HEK293 (cell line): ENCODE data around the gene SLC38A3.

Experiments used
- CTCF ChIP-seq: fragments of 450-650 bp; formaldehyde crosslinking; IDR thresholded peaks from 2 replicates; pipeline ENCODE4 v1.5.1; 2016; ENCODE audit warnings: missing biosample characterization, missing genetic modification characterization
- RBAK ChIP-seq: fragments of 450-650 bp; formaldehyde crosslinking; IDR thresholded peaks from 2 replicates; pipeline ENCODE4 v1.5.1; 2016; ENCODE audit warnings: missing biosample characterization, missing genetic modification characterization
- SALL2 ChIP-seq: fragments of 450-650 bp; formaldehyde crosslinking; IDR thresholded peaks from 2 replicates; pipeline ENCODE4 v1.5.0; 2017; ENCODE audit warnings: missing biosample characterization, mild to moderate bottlenecking, missing genetic modification characterization, borderline replicate concordance
- YY2 ChIP-seq: fragments of 450-650 bp; formaldehyde crosslinking; IDR thresholded peaks from 2 replicates; pipeline ENCODE4 v1.5.1; 2016; ENCODE audit warnings: missing biosample characterization, missing genetic modification characterization
- ZBTB26 ChIP-seq: fragments of 450-650 bp; formaldehyde crosslinking; optimal IDR thresholded peaks from 2 replicates; pipeline ENCODE3; 2016; ENCODE audit warnings: missing biosample characterization, mild to moderate bottlenecking, missing genetic modification characterization
- ZBTB7A ChIP-seq: fragments of 450-650 bp; formaldehyde crosslinking; IDR thresholded peaks from 2 replicates; pipeline ENCODE4 v1.5.1; 2016; ENCODE audit warnings: low read depth, missing biosample characterization, missing genetic modification characterization
- ZNF114 ChIP-seq: fragments of 450-650 bp; formaldehyde crosslinking; IDR thresholded peaks from 2 replicates; pipeline ENCODE4 v1.5.0; 2017; ENCODE audit warnings: missing biosample characterization, missing genetic modification characterization
- ZNF302 ChIP-seq: fragments of 450-650 bp; formaldehyde crosslinking; IDR thresholded peaks from 2 replicates; pipeline ENCODE4 v1.5.1; 2016; ENCODE audit warnings: missing biosample characterization, missing genetic modification characterization, low read depth
- ZNF426 ChIP-seq: fragments of 450-650 bp; formaldehyde crosslinking; IDR thresholded peaks from 2 replicates; pipeline ENCODE4 v1.5.1; 2017; ENCODE audit warnings: missing biosample characterization, missing genetic modification characterization, mild to moderate bottlenecking, inconsistent platforms, moderate library complexity
- ZNF624 ChIP-seq: fragments of 450-650 bp; formaldehyde crosslinking; IDR thresholded peaks from 2 replicates; pipeline ENCODE4 v1.5.1; 2017; ENCODE audit warnings: missing biosample characterization, missing genetic modification characterization

GRCh38 chr3:50248387-50248786, 43.3 kb downstream of the SLC38A3 start:
- TF ChIP-seq CTCF (no peak), SALL2 (tag by site-specific recombination) (no peak), ZNF302 (tag by site-specific recombination) (no peak), YY2 (tag by site-specific recombination) (no peak), ZNF624 (no peak), ZNF426 (tag by site-specific recombination) (no peak), ZBTB26 (tag by site-specific recombination) (no peak), RBAK (tag by site-specific recombination) (no peak), ZBTB7A (no peak), ZNF114 (no peak)
